Trophoblast cell (in vitro differentiated cells and primary cell): ENCODE measurements around the gene OR4B1.
A peak's percentile ranks its signal among the peaks of the same experiment; 100 is the strongest.
"Not testable (repeated sequence)": the region's sequence is repeated elsewhere in the genome, so short reads cannot be mapped to it uniquely, and the experiment has no call there.

Experiments
- DNase-seq, 2 donors: peaks; one replicate each; pipeline ENCODE4 v3.0.0-alpha.2; 2016
- H2AFZ ChIP-seq: 2 replicates; pipeline ENCODE4 v1.6.1; 2013; ENCODE audit warnings: low read length, moderate library complexity, mild to moderate bottlenecking; ENCODE audit not compliant: insufficient read depth, poor library complexity
- H2AK5ac ChIP-seq: 2 replicates; pipeline ENCODE4 v1.6.1; 2013; ENCODE audit warnings: mild to moderate bottlenecking, low read length
- H2BK120ac ChIP-seq: 2 replicates; pipeline ENCODE4 v1.6.1; 2013; ENCODE audit warnings: low read length, mild to moderate bottlenecking, moderate library complexity; ENCODE audit not compliant: insufficient read depth, poor library complexity
- H2BK12ac ChIP-seq: 2 replicates; pipeline ENCODE4 v1.6.1; 2013; ENCODE audit warnings: mild to moderate bottlenecking, low read length, moderate library complexity
- H2BK5ac ChIP-seq: 2 replicates; pipeline ENCODE4 v1.6.1; 2013; ENCODE audit warnings: low read length, low read depth, moderate library complexity, mild to moderate bottlenecking; ENCODE audit not compliant: poor library complexity
- H3K14ac ChIP-seq: 2 replicates; pipeline ENCODE4 v1.6.1; 2013; ENCODE audit warnings: mild to moderate bottlenecking, low read length
- H3K18ac ChIP-seq: 2 replicates; pipeline ENCODE4 v1.6.1; 2013; ENCODE audit warnings: mild to moderate bottlenecking, low read length
- H3K23ac ChIP-seq: 2 replicates; pipeline ENCODE4 v1.6.1; 2013; ENCODE audit warnings: low read length
- H3K27ac ChIP-seq: 2 replicates; pipeline ENCODE4 v1.5.1; 2013; ENCODE audit warnings: low read depth, mild to moderate bottlenecking, inconsistent platforms, low read length, moderate library complexity
- H3K27me3 ChIP-seq: 2 replicates; pipeline ENCODE4 v1.6.1; 2013; ENCODE audit warnings: inconsistent platforms, mild to moderate bottlenecking, low read length, moderate library complexity; ENCODE audit not compliant: insufficient read depth
- H3K36me3 ChIP-seq, 2 experiments: 1 replicate in 1 of 2; 2 replicates in 1 of 2; pipeline ENCODE4 v1.6.1; 2013; ENCODE audit warnings: low read length in 2 of 2, mild to moderate bottlenecking in 2 of 2, moderate library complexity in 1 of 2; ENCODE audit not compliant: insufficient read depth in 2 of 2, control insufficient read depth in 1 of 2
- H3K4ac ChIP-seq: 2 replicates; pipeline ENCODE4 v1.6.1; 2013; ENCODE audit warnings: low read depth, mild to moderate bottlenecking, low read length, moderate library complexity
- H3K4me1 ChIP-seq, 2 experiments: 1 replicate in 1 of 2; 2 replicates in 1 of 2; pipeline ENCODE4 v1.6.1; 2013; ENCODE audit warnings: low read length in 2 of 2, mild to moderate bottlenecking in 2 of 2, moderate library complexity in 1 of 2; ENCODE audit not compliant: insufficient read depth in 2 of 2, control insufficient read depth in 1 of 2
- H3K4me2 ChIP-seq: 2 replicates; pipeline ENCODE4 v1.6.1; 2013; ENCODE audit warnings: inconsistent platforms, mild to moderate bottlenecking, low read length, moderate library complexity
- H3K4me3 ChIP-seq: 2 replicates; pipeline ENCODE4 v1.5.1; 2013; ENCODE audit warnings: mild to moderate bottlenecking, low read depth, low read length, inconsistent platforms
- H3K79me1 ChIP-seq: one replicate; pipeline ENCODE4 v1.6.1; 2013; ENCODE audit warnings: low read length
- H3K79me2 ChIP-seq: 2 replicates; pipeline ENCODE4 v1.6.1; 2013; ENCODE audit warnings: low read length, mild to moderate bottlenecking; ENCODE audit not compliant: control insufficient read depth, insufficient read depth, poor library complexity
- H3K9ac ChIP-seq: 2 replicates; pipeline ENCODE4 v1.6.1; 2013; ENCODE audit warnings: mild to moderate bottlenecking, low read length
- H3K9me3 ChIP-seq: 2 replicates; pipeline ENCODE4 v1.6.1; 2013; ENCODE audit warnings: low read depth, mild to moderate bottlenecking, control low read depth, inconsistent platforms, low read length; ENCODE audit not compliant: insufficient read depth
- H4K12ac ChIP-seq: 2 replicates; pipeline ENCODE4 v1.6.1; 2013; ENCODE audit warnings: low read depth, mild to moderate bottlenecking, low read length, moderate library complexity
- H4K8ac ChIP-seq: 2 replicates; pipeline ENCODE4 v1.6.1; 2013; ENCODE audit warnings: low read depth, mild to moderate bottlenecking, low read length, moderate library complexity
- H4K91ac ChIP-seq: one replicate; pipeline ENCODE4 v1.6.1; 2013; ENCODE audit warnings: low read depth, mild to moderate bottlenecking, low read length, moderate library complexity
- WGBS: extraction: QIAGEN DNeasy Blood & Tissue Kit; methylation state at CpG from one replicate; pipeline ENCODE4 v1.1.7; 2013; ENCODE audit warnings: missing lambda C conversion rate; ENCODE audit not compliant: insufficient read length, insufficient coverage; ENCODE audit errors: extremely low coverage; 5-methylcytosine and 5-hydroxymethylcytosine counted together

Gene OR4B1

GRCh38 chr11:48180627-48181026 lies 36.0 kb upstream of the OR4B1 start:
- Histone ChIP-seq H3K27me3 (no peaks in the 10 kb centered on the region), H2BK12ac (no peak overlapping the region), H3K4ac (no peak overlapping the region), H3K27ac (no peak overlapping the region), H3K4me3 (no peak overlapping the region), H2AK5ac (no peak overlapping the region), H4K91ac (no peak overlapping the region), H3K79me1 (no peaks in the 10 kb centered on the region), H4K8ac (no peak overlapping the region), H3K79me2 (no peaks in the 10 kb centered on the region), H3K9ac (no peak overlapping the region), H2BK5ac (no peak overlapping the region), H3K4me2 (no peak overlapping the region), H2BK120ac (no peak overlapping the region), H4K12ac (no peak overlapping the region), H2AFZ (no peak overlapping the region), H3K9me3 (peaks cover 25% of the 10 kb centered on the region), H3K23ac (no peak overlapping the region), H3K14ac (no peak overlapping the region), H3K18ac (no peak overlapping the region), H3K36me3 (no peaks in the 10 kb centered on the region), H3K4me1 (no peaks in the 10 kb centered on the region)
- no peak for DNase-seq
- WGBS, result no CpG with 5 or more reads among the region's 6 CpGs

GRCh38 chr11:48182860-48183526 lies 33.6 kb upstream of the OR4B1 start:
- H3K36me3 ChIP-seq, result no peaks in the 10 kb centered on the region
- no peak overlapping the region for H3K18ac ChIP-seq
- WGBS, result no CpG with 5 or more reads among the region's 4 CpGs
- H2BK12ac ChIP-seq, result no peak overlapping the region
- H2BK120ac ChIP-seq, result no peak overlapping the region
- no peak overlapping the region for H3K14ac ChIP-seq
- peaks cover 16% of the 10 kb centered on the region for H3K9me3 ChIP-seq
- H3K4me2 ChIP-seq, result no peak overlapping the region
- no peaks in the 10 kb centered on the region for H3K79me1 ChIP-seq
- H3K9ac ChIP-seq, result no peak overlapping the region
- H3K27ac ChIP-seq, result no peak overlapping the region
- H2AK5ac ChIP-seq, result no peak overlapping the region
- H4K91ac ChIP-seq, result no peak overlapping the region
- H2AFZ ChIP-seq, result no peak overlapping the region
- H3K79me2 ChIP-seq, result no peaks in the 10 kb centered on the region
- no peak overlapping the region for H2BK5ac ChIP-seq
- peak in 1 of 2 donors; percentile 41 for DNase-seq
- H4K8ac ChIP-seq, result no peak overlapping the region
- no peak overlapping the region for H3K23ac ChIP-seq
- H4K12ac ChIP-seq, result no peak overlapping the region
- no peak overlapping the region for H3K4me3 ChIP-seq
- no peaks in the 10 kb centered on the region for H3K4me1 ChIP-seq
- no peaks in the 10 kb centered on the region for H3K27me3 ChIP-seq
- no peak overlapping the region for H3K4ac ChIP-seq

GRCh38 chr11:48184452-48184851 lies 32.2 kb upstream of the OR4B1 start:
- H4K8ac ChIP-seq, result no peak overlapping the region
- H3K79me2 ChIP-seq, result no peaks in the 10 kb centered on the region
- H3K36me3 ChIP-seq, result no peaks in the 10 kb centered on the region
- H3K14ac ChIP-seq, result no peak overlapping the region
- no peak overlapping the region for H2BK12ac ChIP-seq
- H3K23ac ChIP-seq, result no peak overlapping the region
- H4K12ac ChIP-seq, result no peak overlapping the region
- H3K4ac ChIP-seq, result no peak overlapping the region
- H3K4me2 ChIP-seq, result no peak overlapping the region
- H2BK120ac ChIP-seq, result no peak overlapping the region
- H3K9me3 ChIP-seq, result peaks cover 12% of the 10 kb centered on the region
- H3K27me3 ChIP-seq, result no peaks in the 10 kb centered on the region
- no peaks in the 10 kb centered on the region for H3K4me1 ChIP-seq
- no peak overlapping the region for H3K27ac ChIP-seq
- no peak overlapping the region for H3K18ac ChIP-seq
- H4K91ac ChIP-seq, result no peak overlapping the region
- DNase-seq, result no peak
- H3K79me1 ChIP-seq, result no peaks in the 10 kb centered on the region
- H2AFZ ChIP-seq, result no peak overlapping the region
- H3K9ac ChIP-seq, result no peak overlapping the region
- no peak overlapping the region for H2AK5ac ChIP-seq
- H2BK5ac ChIP-seq, result no peak overlapping the region
- H3K4me3 ChIP-seq, result no peak overlapping the region

GRCh38 chr11:48190906-48191654 lies 25.5 kb upstream of the OR4B1 start:
- H2BK12ac ChIP-seq, H2BK5ac ChIP-seq: not testable (repeated sequence)
- WGBS, result no CpG with 5 or more reads among the region's 10 CpGs

More at GRCh38 chr11:48190906-48191654, 25.5 kb upstream of the OR4B1 start:
- not testable (repeated sequence) for H2BK120ac ChIP-seq, H3K4me2 ChIP-seq, H4K12ac ChIP-seq, H3K18ac ChIP-seq, DNase-seq, H3K9ac ChIP-seq, H4K8ac ChIP-seq, H2AFZ ChIP-seq, H3K36me3 ChIP-seq, H2AK5ac ChIP-seq, H3K27me3 ChIP-seq, H3K79me1 ChIP-seq, H3K4me1 ChIP-seq, H3K14ac ChIP-seq, H4K91ac ChIP-seq, H3K4ac ChIP-seq, H3K4me3 ChIP-seq, H3K23ac ChIP-seq, H3K9me3 ChIP-seq, H3K79me2 ChIP-seq, H3K27ac ChIP-seq
